HG03457 (cell line): Measurements from ENCODE around the gene MYH10.

Experiments
- ATAC-seq: cut with Tn5 transposase; IDR thresholded peaks from one replicate; pipeline ENCODE4 v1.9.1; 2021; ENCODE audit warnings: moderate number of reproducible peaks; ENCODE audit not compliant: unreplicated experiment

MYH10 gene

GRCh38 chr17:8500609-8501008 is 129.9 kb downstream of the MYH10 start:
- ATAC-seq = no peak

- ATAC-seq = no peak
These were observed 130.9 kb downstream of the MYH10 start for GRCh38 chr17:8499614-8500013.

- no peak for ATAC-seq
These were observed 131.4 kb downstream of the MYH10 start for GRCh38 chr17:8499171-8499570.

GRCh38 chr17:8496081-8496480 is 134.4 kb downstream of the MYH10 start:
- ATAC-seq = no peak

GRCh38 chr17:8494506-8495111 is 135.9 kb downstream of the MYH10 start:
- no peak for ATAC-seq

- ATAC-seq = no peak
These were observed 136.5 kb downstream of the MYH10 start for GRCh38 chr17:8494021-8494420.

- ATAC-seq = no peak
These were observed 138.4 kb downstream of the MYH10 start for GRCh38 chr17:8492121-8492520.

GRCh38 chr17:8490256-8491023 is 140.1 kb downstream of the MYH10 start:
- ATAC-seq = no peak

- no peak for ATAC-seq
These were observed 140.7 kb downstream of the MYH10 start for GRCh38 chr17:8489841-8490240.

GRCh38 chr17:8488901-8489300 is 141.6 kb downstream of the MYH10 start:
- no peak for ATAC-seq

GRCh38 chr17:8488491-8488890 is 142.0 kb downstream of the MYH10 start:
- ATAC-seq = no peak

- ATAC-seq = no peak
These were observed 142.8 kb downstream of the MYH10 start for GRCh38 chr17:8487743-8488142.

GRCh38 chr17:8487130-8487645 is 143.3 kb downstream of the MYH10 start:
- no peak for ATAC-seq

GRCh38 chr17:8485491-8485890 is 145.0 kb downstream of the MYH10 start:
- no peak for ATAC-seq

GRCh38 chr17:8484465-8484864 is 146.1 kb downstream of the MYH10 start:
- ATAC-seq = no peak

- no peak for ATAC-seq
These were observed 148.0 kb downstream of the MYH10 start for GRCh38 chr17:8482546-8482945.

- ATAC-seq = no peak
These were observed 148.8 kb downstream of the MYH10 start for GRCh38 chr17:8481703-8482102.

GRCh38 chr17:8481089-8481488 is 149.4 kb downstream of the MYH10 start:
- no peak for ATAC-seq

GRCh38 chr17:8480011-8480976 is 150.2 kb downstream of the MYH10 start:
- ATAC-seq = no peak

GRCh38 chr17:8479431-8479947 is 151.0 kb downstream of the MYH10 start:
- no peak for ATAC-seq
